Neural cell (in vitro differentiated cells): Measurements from ENCODE around the gene CDK5R1.

Source experiments
- CTCF ChIP-seq: fragments of 450-650 bp; IDR thresholded peaks from 2 replicates; pipeline ENCODE4 v1.5.1; 2014; ENCODE audit warnings: antibody characterized with exemption, mild to moderate bottlenecking, moderate library complexity; ENCODE audit not compliant: poor library complexity, severe bottlenecking
- EP300 ChIP-seq: fragments of 450-650 bp; conservative IDR thresholded peaks from 2 replicates; pipeline ENCODE4 v1.6.1; 2014; ENCODE audit warnings: antibody characterized with exemption, mild to moderate bottlenecking, moderate library complexity; ENCODE audit not compliant: poor library complexity, severe bottlenecking
- EZH2 ChIP-seq: fragments of 200-600, 300-800 bp; shearing (Covaris generic), sonication (generic); IDR thresholded peaks from 2 replicates; pipeline ENCODE4 v1.6.1; 2014; ENCODE audit warnings: antibody characterized with exemption, low read length, borderline replicate concordance, mild to moderate bottlenecking; ENCODE audit not compliant: insufficient read depth, poor library complexity, severe bottlenecking
- MXI1 ChIP-seq: fragments of 450-650 bp; conservative IDR thresholded peaks from 2 replicates; pipeline ENCODE4 v1.6.1; 2014; ENCODE audit warnings: antibody characterized with exemption, mild to moderate bottlenecking; ENCODE audit not compliant: poor library complexity, severe bottlenecking
- POLR2AphosphoS5 ChIP-seq: IDR thresholded peaks from 2 replicates; pipeline ENCODE4 v1.6.1; 2012
- REST ChIP-seq: IDR thresholded peaks from 2 replicates; pipeline ENCODE4 v1.6.1; 2012; ENCODE audit warnings: borderline replicate concordance
- TAF1 ChIP-seq: IDR thresholded peaks from 2 replicates; pipeline ENCODE4 v1.6.1; 2012; ENCODE audit warnings: low read depth

GRCh38 chr17:32510466-32510865, 23.7 kb downstream of the CDK5R1 start:
- no peak for TF ChIP-seq REST
- TF ChIP-seq EZH2: no peak
- TF ChIP-seq CTCF: no peak
- TF ChIP-seq POLR2AphosphoS5: no peak
- TF ChIP-seq EP300: no peak
- TF ChIP-seq TAF1: no peak
- TF ChIP-seq MXI1: no peak
